Measurements from ENCODE around the gene BTBD7.
"Not testable (repeated sequence)": the region's sequence is repeated elsewhere in the genome, so short reads cannot be mapped to it uniquely, and the experiment has no call there.

Gene BTBD7

GRCh38 chr14:93245764-93246420 lies 86.9 kb downstream of the BTBD7 start:
- Mint-ChIP-seq H3K27ac (no peak overlapping the region), H3K4me3 (no peak overlapping the region), H3K27me3 (ENCODE audit: low read depth, poor library complexity) (no peaks in the 10 kb centered on the region), H3K36me3 (ENCODE audit: low read depth) (peaks cover 52% of the 10 kb centered on the region), H3K4me1 (no peaks in the 10 kb centered on the region), H3K9me3 (no peaks in the 10 kb centered on the region)
- TF ChIP-seq CTCF (IDR thresholded peaks at IDR 0.05) = no peak
- no peak for DNase-seq

GRCh38 chr14:93240678-93241000 lies 92.2 kb downstream of the BTBD7 start:
- no peaks in the 10 kb centered on the region for H3K9me3 Mint-ChIP-seq
- H3K27me3 Mint-ChIP-seq (ENCODE audit: low read depth, poor library complexity) = peaks cover 10% of the 10 kb centered on the region
- H3K4me1 Mint-ChIP-seq = no peaks in the 10 kb centered on the region
- TF ChIP-seq CTCF (IDR thresholded peaks at IDR 0.05) = no peak
- DNase-seq = no peak
- H3K27ac Mint-ChIP-seq = no peak overlapping the region
- no peak overlapping the region for H3K4me3 Mint-ChIP-seq
- peaks cover 30% of the 10 kb centered on the region for H3K36me3 Mint-ChIP-seq (ENCODE audit: low read depth)

- no peak for DNase-seq
- no peaks in the 10 kb centered on the region for H3K9me3 Mint-ChIP-seq
- no peak overlapping the region for H3K4me3 Mint-ChIP-seq
- TF ChIP-seq CTCF (IDR thresholded peaks at IDR 0.05) = no peak
- peaks cover 10% of the 10 kb centered on the region for H3K27me3 Mint-ChIP-seq (ENCODE audit: low read depth, poor library complexity)
- H3K27ac Mint-ChIP-seq = no peak overlapping the region
- no peaks in the 10 kb centered on the region for H3K4me1 Mint-ChIP-seq
- H3K36me3 Mint-ChIP-seq (ENCODE audit: low read depth) = peaks cover 25% of the 10 kb centered on the region
Measured at GRCh38 chr14:93239869-93240677, 92.8 kb downstream of the BTBD7 start.

- no peak for DNase-seq
- no peaks in the 10 kb centered on the region for H3K9me3 Mint-ChIP-seq
- H3K36me3 Mint-ChIP-seq (ENCODE audit: low read depth) = no peaks in the 10 kb centered on the region
- H3K27me3 Mint-ChIP-seq (ENCODE audit: low read depth, poor library complexity) = peaks cover 19% of the 10 kb centered on the region
- H3K4me3 Mint-ChIP-seq = no peak overlapping the region
- no peak overlapping the region for H3K27ac Mint-ChIP-seq
- H3K4me1 Mint-ChIP-seq = no peaks in the 10 kb centered on the region
- no peak for TF ChIP-seq CTCF (IDR thresholded peaks at IDR 0.05)
Measured at GRCh38 chr14:93234798-93235197, 98.0 kb downstream of the BTBD7 start.

- H3K4me1 Mint-ChIP-seq; H3K36me3 Mint-ChIP-seq (ENCODE audit: low read depth); H3K27ac Mint-ChIP-seq; H3K9me3 Mint-ChIP-seq; DNase-seq; H3K4me3 Mint-ChIP-seq: not testable (repeated sequence)
- peaks cover 12% of the 10 kb centered on the region for H3K27me3 Mint-ChIP-seq (ENCODE audit: low read depth, poor library complexity)
Measured at GRCh38 chr14:93233078-93233477, 99.8 kb downstream of the BTBD7 start.

- H3K4me1 Mint-ChIP-seq = no peaks in the 10 kb centered on the region
- H3K9me3 Mint-ChIP-seq = no peaks in the 10 kb centered on the region
- H3K27me3 Mint-ChIP-seq (ENCODE audit: low read depth, poor library complexity) = peaks cover 12% of the 10 kb centered on the region
- H3K27ac Mint-ChIP-seq = no peak overlapping the region
- TF ChIP-seq CTCF (IDR thresholded peaks at IDR 0.05) = no peak
- H3K36me3 Mint-ChIP-seq (ENCODE audit: low read depth) = peaks cover 19% of the 10 kb centered on the region
- H3K4me3 Mint-ChIP-seq = no peak overlapping the region
- DNase-seq = no peak
Measured at GRCh38 chr14:93232159-93232558, 100.7 kb downstream of the BTBD7 start.

Measured in nephron progenitor cell (in vitro differentiated cells).